Measurements from ENCODE around the gene OMA1. TPM values are rescaled to one million over a fixed set of nuclear protein-coding genes. Genes with fewer than 3 reads are reported as not detected.
"Not testable (repeated sequence)": the region's sequence is repeated elsewhere in the genome, so short reads cannot be mapped to it uniquely, and the experiment has no call there.

Gene OMA1
- total and polyA plus RNA-seq, 10 of the 15 experiments (the other 5 are each of a cell fraction or from before 2014, with no cell fraction given) = 23.6 to 67.1 (median 47.1) TPM

DNA sequence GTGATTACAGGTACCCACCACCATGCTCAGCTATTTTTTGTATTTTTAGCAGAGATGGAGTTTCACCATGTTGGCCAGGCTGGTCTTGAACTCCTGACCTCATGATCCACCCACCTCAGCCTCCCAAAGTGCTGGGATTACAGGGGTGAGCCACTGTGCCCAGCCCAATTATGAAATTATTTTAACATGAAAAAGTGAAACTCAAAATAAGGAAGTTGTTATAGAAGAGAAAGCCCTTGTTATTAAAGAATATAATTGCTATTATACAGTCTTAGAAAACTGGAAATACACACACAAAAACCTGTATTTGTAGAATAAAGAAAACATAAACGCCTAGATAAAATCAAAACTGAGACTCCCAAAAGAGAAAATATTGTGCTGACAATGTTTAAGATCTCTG, 14.7 kb downstream of the OMA1 start:
- H3K27me3 ChIP-seq (replicated peaks in 1 of 2; ENCODE audit: control insufficient read depth in 2 of 2, insufficient read depth in 2 of 2, low read length in 1 of 2); CTCF ChIA-PET; H3K27ac ChIP-seq (ENCODE audit: control insufficient read depth, insufficient read depth): not testable (repeated sequence)

DNA sequence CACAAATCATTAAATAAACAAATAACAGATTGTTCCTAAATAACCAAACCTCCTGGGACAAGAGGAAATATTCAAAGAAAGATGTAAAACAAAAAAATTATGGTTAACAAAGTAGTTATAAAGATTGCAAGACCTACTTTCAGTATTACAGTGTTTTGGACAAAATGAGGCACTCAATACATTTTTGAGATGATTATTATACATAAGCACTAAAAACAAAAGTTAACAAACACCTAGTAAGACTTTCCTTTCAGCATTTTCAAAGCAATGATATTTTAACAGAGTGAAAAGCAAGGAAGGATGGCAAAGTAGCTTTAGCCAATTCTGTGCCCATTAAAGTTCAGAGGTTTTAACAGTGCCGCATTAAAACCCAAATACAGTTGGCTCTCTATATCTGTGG, 17.2 kb downstream of the OMA1 start:
- RAD21 ChIA-PET (ENCODE audit: unreplicated experiment) = no interaction called here
- ATAC-seq = no peak
- BruUV-seq (replicated peaks) = no TSS peak
- TF ChIP-seq, protein P1, sequence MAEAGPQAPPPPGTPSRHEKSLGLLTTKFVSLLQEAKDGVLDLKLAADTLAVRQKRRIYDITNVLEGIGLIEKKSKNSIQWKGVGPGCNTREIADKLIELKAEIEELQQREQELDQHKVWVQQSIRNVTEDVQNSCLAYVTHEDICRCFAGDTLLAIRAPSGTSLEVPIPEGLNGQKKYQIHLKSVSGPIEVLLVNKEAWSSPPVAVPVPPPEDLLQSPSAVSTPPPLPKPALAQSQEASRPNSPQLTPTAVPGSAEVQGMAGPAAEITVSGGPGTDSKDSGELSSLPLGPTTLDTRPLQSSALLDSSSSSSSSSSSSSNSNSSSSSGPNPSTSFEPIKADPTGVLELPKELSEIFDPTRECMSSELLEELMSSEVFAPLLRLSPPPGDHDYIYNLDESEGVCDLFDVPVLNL (IDR thresholded peaks at IDR 0.05; ENCODE audit: low read depth, low read length) = no peak
- TF ChIP-seq CHD2 (IDR thresholded peaks at IDR 0.05; ENCODE audit: borderline replicate concordance, low read depth, low read length) = no peak
- TF ChIP-seq ZSCAN29 (IDR thresholded peaks at IDR 0.05) = no peak
- TF ChIP-seq MTA2 (IDR thresholded peaks at IDR 0.05; ENCODE audit: low read depth) = no peak
- TF ChIP-seq, protein P2, sequence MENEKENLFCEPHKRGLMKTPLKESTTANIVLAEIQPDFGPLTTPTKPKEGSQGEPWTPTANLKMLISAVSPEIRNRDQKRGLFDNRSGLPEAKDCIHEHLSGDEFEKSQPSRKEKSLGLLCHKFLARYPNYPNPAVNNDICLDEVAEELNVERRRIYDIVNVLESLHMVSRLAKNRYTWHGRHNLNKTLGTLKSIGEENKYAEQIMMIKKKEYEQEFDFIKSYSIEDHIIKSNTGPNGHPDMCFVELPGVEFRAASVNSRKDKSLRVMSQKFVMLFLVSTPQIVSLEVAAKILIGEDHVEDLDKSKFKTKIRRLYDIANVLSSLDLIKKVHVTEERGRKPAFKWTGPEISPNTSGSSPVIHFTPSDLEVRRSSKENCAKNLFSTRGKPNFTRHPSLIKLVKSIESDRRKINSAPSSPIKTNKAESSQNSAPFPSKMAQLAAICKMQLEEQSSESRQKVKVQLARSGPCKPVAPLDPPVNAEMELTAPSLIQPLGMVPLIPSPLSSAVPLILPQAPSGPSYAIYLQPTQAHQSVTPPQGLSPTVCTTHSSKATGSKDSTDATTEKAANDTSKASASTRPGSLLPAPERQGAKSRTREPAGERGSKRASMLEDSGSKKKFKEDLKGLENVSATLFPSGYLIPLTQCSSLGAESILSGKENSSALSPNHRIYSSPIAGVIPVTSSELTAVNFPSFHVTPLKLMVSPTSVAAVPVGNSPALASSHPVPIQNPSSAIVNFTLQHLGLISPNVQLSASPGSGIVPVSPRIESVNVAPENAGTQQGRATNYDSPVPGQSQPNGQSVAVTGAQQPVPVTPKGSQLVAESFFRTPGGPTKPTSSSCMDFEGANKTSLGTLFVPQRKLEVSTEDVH (IDR thresholded peaks at IDR 0.05; ENCODE audit: low read depth, partially characterized antibody) = no peak
- no peak for TF ChIP-seq YY1 (IDR thresholded peaks at IDR 0.05; ENCODE audit: low read depth, low read length)
- TF ChIP-seq MEF2A (IDR thresholded peaks at IDR 0.05; ENCODE audit: insufficient read depth, low read depth, low read length) = no peak
- TF ChIP-seq POU2F2 (IDR thresholded peaks at IDR 0.05; ENCODE audit: borderline replicate concordance, low read depth, low read length) = no peak
- no peak for TF ChIP-seq CHD1 (IDR thresholded peaks at IDR 0.05; ENCODE audit: low read depth, low read length)
- no peak for TF ChIP-seq SMC3 (IDR thresholded peaks at IDR 0.05; ENCODE audit: borderline replicate concordance, low read length)
- TF ChIP-seq RCOR1 (conservative IDR thresholded peaks at IDR 0.05; ENCODE audit: low read depth, low read length) = no peak

More for the DNA sequence above, 14.7 kb downstream of the OMA1 start:
- H3K4me3 ChIP-seq; POLR2A ChIA-PET; H3K4me1 ChIP-seq (ENCODE audit: control insufficient read depth, insufficient read depth, low read length); DNase-seq (ENCODE audit: low read depth, low spot score); H3K4me2 ChIP-seq (ENCODE audit: control insufficient read depth, insufficient read depth); H3K79me2 ChIP-seq (ENCODE audit: control insufficient read depth, insufficient read depth, low read length); H3K9me3 ChIP-seq (replicated peaks; ENCODE audit: control insufficient read depth, insufficient read depth, low read length); BruUV-seq (replicated peaks); ATAC-seq; H3K9ac ChIP-seq (ENCODE audit: control insufficient read depth, insufficient read depth, low read length); in situ Hi-C loops (cut with MboI); H3K36me3 ChIP-seq (ENCODE audit: control insufficient read depth in 2 of 2, insufficient read depth in 2 of 2, low read length in 1 of 2); intact Hi-C loops (cut with micrococcal nuclease; ENCODE audit: unreplicated experiment); SMC1A ChIA-PET (ENCODE audit: uncharacterized antibody, unreplicated experiment); H2AFZ ChIP-seq (ENCODE audit: control insufficient read depth, low read depth, low read length); RAD21 ChIA-PET (ENCODE audit: unreplicated experiment); H4K20me1 ChIP-seq (ENCODE audit: control insufficient read depth, insufficient read depth); FAIRE-seq: not testable (repeated sequence)
- peak; percentile 33; the same call in 1 of the 2 replicates for TF ChIP-seq MTA2 (IDR thresholded peaks at IDR 0.05; ENCODE audit: low read depth)
- WGBS (ENCODE audit: insufficient coverage, insufficient replicate concordance, low lambda C conversion rate, missing lambda C conversion rate) = 29% methylated on average over 1 of the region's 1 CpG

More for the DNA sequence above, 17.2 kb downstream of the OMA1 start:
- Histone ChIP-seq H3K27me3 (replicated peaks in 1 of 2; ENCODE audit: control insufficient read depth in 2 of 2, insufficient read depth in 2 of 2, low read length in 1 of 2) (no peaks in the 10 kb centered on the region), H4K20me1 (ENCODE audit: control insufficient read depth, insufficient read depth) (no peaks in the 10 kb centered on the region), H3K27ac (ENCODE audit: control insufficient read depth, insufficient read depth) (no peak overlapping the region), H3K36me3 (ENCODE audit: control insufficient read depth in 2 of 2, insufficient read depth in 2 of 2, low read length in 1 of 2) (peaks cover 0 to 5% of the 10 kb centered on the region in 2 experiments; a peak in 1 of 4 replicates), H3K79me2 (ENCODE audit: control insufficient read depth, insufficient read depth, low read length) (no peaks in the 10 kb centered on the region), H3K4me2 (ENCODE audit: control insufficient read depth, insufficient read depth) (no peak overlapping the region), H2AFZ (ENCODE audit: control insufficient read depth, low read depth, low read length) (no peak overlapping the region), H3K9ac (ENCODE audit: control insufficient read depth, insufficient read depth, low read length) (no peak overlapping the region), H3K4me3 (no peak overlapping the region), H3K4me1 (ENCODE audit: control insufficient read depth, insufficient read depth, low read length) (no peaks in the 10 kb centered on the region), H3K9me3 (replicated peaks; ENCODE audit: control insufficient read depth, insufficient read depth, low read length) (no peaks in the 10 kb centered on the region)
- WGBS (ENCODE audit: insufficient coverage, insufficient replicate concordance, low lambda C conversion rate, missing lambda C conversion rate) = 100% methylated on average over 1 of the region's 1 CpG
- no peak for DNase-seq (ENCODE audit: low read depth, low spot score)
- ChIA-PET CTCF (no interaction called here), POLR2A (no interaction called here), SMC1A (ENCODE audit: uncharacterized antibody, unreplicated experiment) (no interaction called here)
- no peak for FAIRE-seq
- in situ Hi-C loops (cut with MboI) = no loop called here
- intact Hi-C loops (cut with micrococcal nuclease; ENCODE audit: unreplicated experiment) = no loop called here

All from GM12878 (cell line).